HEK293 (cell line): Measurements from ENCODE around the gene TTC7B.

Experiments used
- CTCF ChIA-PET: fragments of 350-600 bp; formaldehyde crosslinking; extraction: SDS; loops from one replicate; lab custom pipeline; 2021; ENCODE audit warnings: antibody characterized with exemption; lab: Yijun Ruan, JAX
- POLR2A ChIA-PET: fragments of 300-600 bp; formaldehyde crosslinking; extraction: SDS; loops from one replicate; lab custom pipeline; 2020; ENCODE audit warnings: antibody characterized with exemption, inconsistent platforms; lab: Yijun Ruan, JAX
- H3K27ac ChIP-seq: fragments of 200-500 bp; sonication (Bioruptor generic); 2 replicates; pipeline ENCODE4 v1.5.1; 2014; ENCODE audit warnings: low read depth, low read length, control low read depth, inconsistent platforms; ENCODE audit errors: extremely low read depth
- H3K36me3 ChIP-seq, 2 experiments: fragments of 200-500 bp in 1 of 2; sonication (Bioruptor generic) in 1 of 2; 1 replicate in 1 of 2; 2 replicates in 1 of 2; pipeline ENCODE4 v1.5.1; 2014 to 2017; ENCODE audit warnings: inconsistent platforms in 2 of 2, low read length in 2 of 2; ENCODE audit not compliant: control insufficient read depth in 2 of 2, insufficient read depth in 1 of 2
- H3K4me1 ChIP-seq: fragments of 200-500 bp; sonication (Bioruptor generic); 2 replicates; pipeline ENCODE4 v1.5.1; 2014; ENCODE audit warnings: mild to moderate bottlenecking, low read length, inconsistent platforms; ENCODE audit not compliant: control insufficient read depth, insufficient read depth
- H3K4me3 ChIP-seq: 2 replicates; pipeline ENCODE4 v1.5.1; 2011; ENCODE audit warnings: low read depth, mild to moderate bottlenecking, control low read depth, low read length, moderate library complexity
- H3K9me3 ChIP-seq: fragments of 200-500 bp; sonication (Bioruptor generic); 2 replicates; pipeline ENCODE4 v1.5.1; 2014; ENCODE audit warnings: low read depth, low read length, inconsistent platforms; ENCODE audit not compliant: control insufficient read depth, insufficient read depth
- BCL11A ChIP-seq: fragments of 450-650 bp; formaldehyde crosslinking; IDR thresholded peaks from 2 replicates; pipeline ENCODE4 v1.5.1; 2016; ENCODE audit warnings: low read depth, missing biosample characterization, missing genetic modification characterization
- EGR2 ChIP-seq: fragments of 450-650 bp; formaldehyde crosslinking; IDR thresholded peaks from 2 replicates; pipeline ENCODE4 v1.5.1; 2016; ENCODE audit warnings: low read depth, missing biosample characterization, missing genetic modification characterization
- KLF9 ChIP-seq: fragments of 450-650 bp; formaldehyde crosslinking; IDR thresholded peaks from 2 replicates; pipeline ENCODE4 v1.5.1; 2016; ENCODE audit warnings: missing biosample characterization, missing genetic modification characterization, low read depth
- RBAK ChIP-seq: fragments of 450-650 bp; formaldehyde crosslinking; IDR thresholded peaks from 2 replicates; pipeline ENCODE4 v1.5.1; 2016; ENCODE audit warnings: missing biosample characterization, missing genetic modification characterization
- WT1 ChIP-seq: fragments of 450-650 bp; formaldehyde crosslinking; IDR thresholded peaks from 2 replicates; pipeline ENCODE4 v1.5.1; 2016; ENCODE audit warnings: missing biosample characterization, missing genetic modification characterization
- YY2 ChIP-seq: fragments of 450-650 bp; formaldehyde crosslinking; IDR thresholded peaks from 2 replicates; pipeline ENCODE4 v1.5.1; 2016; ENCODE audit warnings: missing biosample characterization, missing genetic modification characterization
- ZBTB20 ChIP-seq: fragments of 450-650 bp; formaldehyde crosslinking; IDR thresholded peaks from 2 replicates; pipeline ENCODE4 v1.5.1; 2016; ENCODE audit warnings: missing biosample characterization, missing genetic modification characterization
- ZBTB8A ChIP-seq: fragments of 450-650 bp; formaldehyde crosslinking; IDR thresholded peaks from 2 replicates; pipeline ENCODE4 v1.5.1; 2016; ENCODE audit warnings: missing biosample characterization, missing genetic modification characterization
- ZFP3 ChIP-seq: fragments of 450-650 bp; formaldehyde crosslinking; IDR thresholded peaks from 2 replicates; pipeline ENCODE4 v1.5.1; 2016; ENCODE audit warnings: low read depth, missing biosample characterization, missing genetic modification characterization
- ZNF132 ChIP-seq: fragments of 450-650 bp; formaldehyde crosslinking; IDR thresholded peaks from 2 replicates; pipeline ENCODE4 v1.5.1; 2017; ENCODE audit warnings: missing biosample characterization, missing genetic modification characterization, borderline replicate concordance
- ZNF202 ChIP-seq: fragments of 450-650 bp; formaldehyde crosslinking; IDR thresholded peaks from 2 replicates; pipeline ENCODE4 v1.5.1; 2016; ENCODE audit warnings: missing biosample characterization, missing genetic modification characterization, borderline replicate concordance
- ZNF335 ChIP-seq: fragments of 450-650 bp; formaldehyde crosslinking; conservative IDR thresholded peaks from 2 replicates; pipeline ENCODE4 v1.5.1; 2016; ENCODE audit warnings: missing biosample characterization, missing genetic modification characterization
- ZNF350 ChIP-seq: fragments of 450-650 bp; formaldehyde crosslinking; IDR thresholded peaks from 2 replicates; pipeline ENCODE4 v1.5.0; 2017; ENCODE audit warnings: missing biosample characterization, mild to moderate bottlenecking, missing genetic modification characterization
- ZNF660 ChIP-seq: fragments of 450-650 bp; IDR thresholded peaks from 2 replicates; pipeline ENCODE4 v1.5.1; 2018; ENCODE audit warnings: missing biosample characterization, mild to moderate bottlenecking, missing genetic modification characterization
- TF ChIP-seq, protein P1 (sequence below): fragments of 450-650 bp; formaldehyde crosslinking; IDR thresholded peaks from 2 replicates; pipeline ENCODE4 v1.5.1; 2016; ENCODE audit warnings: missing biosample characterization, missing genetic modification characterization
- TF ChIP-seq, protein P2 (sequence below): fragments of 450-650 bp; formaldehyde crosslinking; IDR thresholded peaks from 2 replicates; pipeline ENCODE4 v1.5.1; 2016; ENCODE audit warnings: missing biosample characterization, missing genetic modification characterization

The TTC7B gene

DNA sequence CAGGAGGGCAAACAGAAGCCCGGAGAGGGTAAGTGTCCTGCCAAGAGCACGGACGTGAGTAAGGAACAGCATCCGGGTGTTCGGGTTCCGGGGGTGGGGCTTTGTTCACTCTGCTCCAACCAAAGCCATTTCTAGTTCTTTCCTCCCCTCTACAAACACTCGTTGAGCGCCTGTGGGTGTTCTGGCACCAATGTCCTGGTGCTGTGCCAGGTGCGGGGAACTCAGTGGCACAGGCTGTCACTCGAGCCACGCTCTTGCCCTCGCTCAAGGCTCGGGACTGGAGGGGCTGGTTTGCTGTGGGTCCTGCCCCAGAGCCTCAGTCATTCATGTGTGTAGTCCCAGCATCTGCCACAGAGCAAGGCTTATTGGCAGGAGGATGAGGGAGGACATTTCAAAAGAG lies 261.9 kb downstream of the TTC7B start:
- ChIA-PET POLR2A (no interaction called here), CTCF (interaction anchor here (0.6 kb wide), 1 partner anchor 113 kb away, joined by 3 read pairs; no protein-coding TSS in a partner anchor)
- TF ChIP-seq ZNF335 (tag by site-specific recombination), result no peak
- no peak for TF ChIP-seq ZNF132
- no peak for TF ChIP-seq ZNF660 (tag by site-specific recombination)
- no peak for TF ChIP-seq ZNF350 (tag by site-specific recombination)
- TF ChIP-seq, protein P1, sequence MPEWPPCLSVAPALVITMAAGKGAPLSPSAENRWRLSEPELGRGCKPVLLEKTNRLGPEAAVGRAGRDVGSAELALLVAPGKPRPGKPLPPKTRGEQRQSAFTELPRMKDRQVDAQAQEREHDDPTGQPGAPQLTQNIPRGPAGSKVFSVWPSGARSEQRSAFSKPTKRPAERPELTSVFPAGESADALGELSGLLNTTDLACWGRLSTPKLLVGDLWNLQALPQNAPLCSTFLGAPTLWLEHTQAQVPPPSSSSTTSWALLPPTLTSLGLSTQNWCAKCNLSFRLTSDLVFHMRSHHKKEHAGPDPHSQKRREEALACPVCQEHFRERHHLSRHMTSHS (tag by site-specific recombination), result no peak
- TF ChIP-seq BCL11A (tag by site-specific recombination), result no peak
- no peak for TF ChIP-seq RBAK
- TF ChIP-seq, protein P2, sequence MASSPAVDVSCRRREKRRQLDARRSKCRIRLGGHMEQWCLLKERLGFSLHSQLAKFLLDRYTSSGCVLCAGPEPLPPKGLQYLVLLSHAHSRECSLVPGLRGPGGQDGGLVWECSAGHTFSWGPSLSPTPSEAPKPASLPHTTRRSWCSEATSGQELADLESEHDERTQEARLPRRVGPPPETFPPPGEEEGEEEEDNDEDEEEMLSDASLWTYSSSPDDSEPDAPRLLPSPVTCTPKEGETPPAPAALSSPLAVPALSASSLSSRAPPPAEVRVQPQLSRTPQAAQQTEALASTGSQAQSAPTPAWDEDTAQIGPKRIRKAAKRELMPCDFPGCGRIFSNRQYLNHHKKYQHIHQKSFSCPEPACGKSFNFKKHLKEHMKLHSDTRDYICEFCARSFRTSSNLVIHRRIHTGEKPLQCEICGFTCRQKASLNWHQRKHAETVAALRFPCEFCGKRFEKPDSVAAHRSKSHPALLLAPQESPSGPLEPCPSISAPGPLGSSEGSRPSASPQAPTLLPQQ, result no peak
- TF ChIP-seq ZBTB8A (tag by site-specific recombination), result no peak
- H3K36me3 ChIP-seq, result no peaks in the 10 kb centered on the region
- H3K4me1 ChIP-seq, result no peaks in the 10 kb centered on the region
- H3K9me3 ChIP-seq, result no peaks in the 10 kb centered on the region
- H3K4me3 ChIP-seq, result no peak overlapping the region
- no peak overlapping the region for H3K27ac ChIP-seq

DNA sequence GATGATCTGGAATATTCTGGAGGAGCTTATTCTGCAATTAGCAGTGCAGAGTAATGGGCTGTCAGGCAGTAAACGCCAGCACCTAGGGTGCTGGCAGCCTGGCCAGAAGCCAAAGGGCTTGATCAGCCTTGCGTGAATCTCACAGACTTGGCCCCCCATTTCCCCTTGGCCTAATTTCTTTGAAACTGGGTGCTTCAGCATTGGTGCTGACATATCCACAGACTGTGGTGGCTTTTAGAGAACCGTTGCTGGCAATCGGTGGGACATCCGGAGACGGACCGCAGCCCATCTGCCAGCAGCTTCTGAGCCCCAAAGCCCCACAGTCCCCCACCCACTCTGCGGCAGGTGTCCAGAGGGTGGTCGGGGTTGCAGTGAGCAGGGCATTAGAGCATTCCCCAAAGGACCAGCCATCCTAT lies 262.3 kb downstream of the TTC7B start:
- Histone ChIP-seq H3K27ac (no peak overlapping the region), H3K4me3 (no peak overlapping the region), H3K9me3 (no peaks in the 10 kb centered on the region), H3K36me3 (no peaks in the 10 kb centered on the region), H3K4me1 (no peaks in the 10 kb centered on the region)
- TF ChIP-seq ZBTB20, result no peak
- no peak for TF ChIP-seq WT1
- TF ChIP-seq ZNF202 (tag by site-specific recombination), result no peak
- TF ChIP-seq KLF9 (tag by site-specific recombination), result no peak
- TF ChIP-seq ZFP3, result no peak
- CTCF ChIA-PET, result interaction anchor here (0.6 to 0.7 kb wide), 3 partner anchors 12 to 137 kb away, joined by 3 to 10 read pairs (median 3); no protein-coding TSS in a partner anchor
- POLR2A ChIA-PET, result no interaction called here

DNA sequence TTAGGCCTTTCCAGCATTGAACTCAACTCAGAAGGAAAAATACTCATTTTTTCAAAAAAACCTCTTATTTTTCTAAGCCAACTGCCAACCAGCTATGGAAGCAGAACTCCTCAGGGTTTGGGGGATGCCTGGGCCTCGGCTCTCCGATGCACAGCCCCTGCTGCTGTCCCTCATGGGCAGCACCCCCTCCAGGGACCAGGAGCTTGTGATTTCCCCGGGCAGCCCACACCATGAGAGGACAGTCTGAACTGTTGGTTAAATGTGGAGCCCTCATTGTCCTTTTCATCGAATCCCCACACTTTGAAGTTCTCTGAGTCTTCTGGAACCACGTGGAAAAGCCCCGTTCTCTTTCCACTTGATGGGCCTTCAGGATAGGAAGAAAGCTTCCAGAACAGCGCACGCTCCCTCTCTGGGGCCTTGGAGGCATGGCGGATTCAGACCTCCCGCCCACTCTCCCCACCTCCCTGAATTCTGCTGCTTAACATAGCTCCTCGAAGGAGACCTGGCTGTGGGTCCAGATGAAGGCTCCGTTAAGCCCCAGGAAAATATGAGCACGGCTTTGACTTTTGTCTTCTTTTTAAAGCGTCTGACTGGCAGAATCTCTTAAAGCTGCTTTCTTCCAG lies 262.8 kb downstream of the TTC7B start:
- Histone ChIP-seq H3K4me1 (no peaks in the 10 kb centered on the region), H3K4me3 (no peak overlapping the region), H3K36me3 (no peaks in the 10 kb centered on the region), H3K27ac (no peak overlapping the region), H3K9me3 (no peaks in the 10 kb centered on the region)
- POLR2A ChIA-PET, result no interaction called here
- TF ChIP-seq EGR2 (tag by site-specific recombination) (0 out of 2 replicates have a peak, but pooled peaks have one; percentile 12), YY2 (tag by site-specific recombination) (no peak)
- CTCF ChIA-PET, result interaction anchor here (0.6 to 0.7 kb wide), 2 partner anchors 12 to 137 kb away, joined by 3 to 10 read pairs; no protein-coding TSS in a partner anchor
